ENCODE measurements around the gene GCG.

GCG gene

GRCh38 chr2:162152147-162152546 is at the start of gene GCG:
TSS of gene GCG (minus strand) at chr2:162152247. CDS start at chr2:162149178, 3,069 bp downstream.
- TF ChIP-seq, protein P1, sequence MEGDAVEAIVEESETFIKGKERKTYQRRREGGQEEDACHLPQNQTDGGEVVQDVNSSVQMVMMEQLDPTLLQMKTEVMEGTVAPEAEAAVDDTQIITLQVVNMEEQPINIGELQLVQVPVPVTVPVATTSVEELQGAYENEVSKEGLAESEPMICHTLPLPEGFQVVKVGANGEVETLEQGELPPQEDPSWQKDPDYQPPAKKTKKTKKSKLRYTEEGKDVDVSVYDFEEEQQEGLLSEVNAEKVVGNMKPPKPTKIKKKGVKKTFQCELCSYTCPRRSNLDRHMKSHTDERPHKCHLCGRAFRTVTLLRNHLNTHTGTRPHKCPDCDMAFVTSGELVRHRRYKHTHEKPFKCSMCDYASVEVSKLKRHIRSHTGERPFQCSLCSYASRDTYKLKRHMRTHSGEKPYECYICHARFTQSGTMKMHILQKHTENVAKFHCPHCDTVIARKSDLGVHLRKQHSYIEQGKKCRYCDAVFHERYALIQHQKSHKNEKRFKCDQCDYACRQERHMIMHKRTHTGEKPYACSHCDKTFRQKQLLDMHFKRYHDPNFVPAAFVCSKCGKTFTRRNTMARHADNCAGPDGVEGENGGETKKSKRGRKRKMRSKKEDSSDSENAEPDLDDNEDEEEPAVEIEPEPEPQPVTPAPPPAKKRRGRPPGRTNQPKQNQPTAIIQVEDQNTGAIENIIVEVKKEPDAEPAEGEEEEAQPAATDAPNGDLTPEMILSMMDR (IDR thresholded peaks at IDR 0.05; ENCODE audit: extremely low read depth, missing control alignments): no peak
- no peak for DNase-seq (ENCODE audit: low spot score)

DNA sequence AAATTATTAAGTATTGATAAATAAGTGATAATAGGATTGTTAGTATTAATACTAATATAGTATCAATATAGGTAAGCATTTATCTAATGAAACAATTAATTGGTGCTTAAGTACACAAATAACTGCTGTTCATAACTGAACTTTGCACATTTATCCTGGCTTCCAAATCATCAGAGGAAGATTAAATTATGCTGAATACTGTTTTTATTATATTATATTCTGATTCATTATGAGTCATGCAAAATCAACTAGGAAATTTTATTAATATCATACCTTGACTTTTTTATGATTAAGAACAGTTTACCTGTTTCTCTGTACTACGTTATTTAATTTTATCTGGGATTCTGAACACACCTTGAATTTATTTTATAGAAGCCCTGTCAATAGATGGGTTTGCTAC is 48.6 kb upstream of the GCG start:
- no peak for DNase-seq (ENCODE audit: low spot score)

DNA sequence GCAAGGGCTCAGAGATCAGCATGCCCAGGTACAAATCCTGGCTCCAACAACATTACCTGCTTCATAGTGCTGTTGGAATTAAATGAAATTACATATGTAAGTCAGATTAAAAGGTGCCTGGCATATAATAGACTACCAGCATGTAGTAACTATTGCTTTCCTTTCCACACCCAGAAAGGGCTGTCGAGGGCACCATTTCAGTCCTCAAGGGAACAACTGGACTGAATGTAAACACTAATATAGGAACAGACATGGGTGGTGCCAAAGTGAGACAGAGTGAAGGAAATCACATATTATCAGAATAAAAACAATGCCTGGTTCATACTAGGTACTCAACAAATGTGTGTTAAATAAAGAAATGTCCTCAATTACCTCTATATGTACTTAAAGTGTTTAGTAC is 47.9 kb upstream of the GCG start:
- no peak for DNase-seq (ENCODE audit: low spot score)
- TF ChIP-seq, protein P1 (IDR thresholded peaks at IDR 0.05; ENCODE audit: extremely low read depth, missing control alignments): no peak

More for the DNA sequence above, 48.6 kb upstream of the GCG start:
- TF ChIP-seq, protein P1 (IDR thresholded peaks at IDR 0.05; ENCODE audit: extremely low read depth, missing control alignments): no peak

DNA sequence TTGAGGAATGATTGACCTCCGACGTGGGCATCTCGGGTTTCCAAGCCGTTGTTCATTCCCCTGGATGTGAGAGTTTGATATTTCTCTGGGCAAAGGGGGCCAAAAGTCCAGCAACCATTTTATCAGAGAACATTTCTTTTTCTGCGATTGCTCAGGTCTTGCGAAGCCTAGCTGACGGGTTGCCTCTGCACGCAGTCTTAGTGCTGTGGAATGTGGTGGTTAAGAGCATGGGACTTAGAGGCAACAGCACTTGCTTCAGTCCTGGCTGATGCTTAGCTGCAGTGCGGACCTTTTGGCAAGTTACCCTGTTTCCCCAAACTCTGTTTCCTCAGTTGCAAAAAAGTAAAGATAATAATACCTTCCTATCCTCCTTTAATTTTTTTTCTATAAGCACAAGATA is 46.2 kb upstream of the GCG start:
- TF ChIP-seq, protein P1 (IDR thresholded peaks at IDR 0.05; ENCODE audit: extremely low read depth, missing control alignments): no peak
- no peak for DNase-seq (ENCODE audit: low spot score)

DNA sequence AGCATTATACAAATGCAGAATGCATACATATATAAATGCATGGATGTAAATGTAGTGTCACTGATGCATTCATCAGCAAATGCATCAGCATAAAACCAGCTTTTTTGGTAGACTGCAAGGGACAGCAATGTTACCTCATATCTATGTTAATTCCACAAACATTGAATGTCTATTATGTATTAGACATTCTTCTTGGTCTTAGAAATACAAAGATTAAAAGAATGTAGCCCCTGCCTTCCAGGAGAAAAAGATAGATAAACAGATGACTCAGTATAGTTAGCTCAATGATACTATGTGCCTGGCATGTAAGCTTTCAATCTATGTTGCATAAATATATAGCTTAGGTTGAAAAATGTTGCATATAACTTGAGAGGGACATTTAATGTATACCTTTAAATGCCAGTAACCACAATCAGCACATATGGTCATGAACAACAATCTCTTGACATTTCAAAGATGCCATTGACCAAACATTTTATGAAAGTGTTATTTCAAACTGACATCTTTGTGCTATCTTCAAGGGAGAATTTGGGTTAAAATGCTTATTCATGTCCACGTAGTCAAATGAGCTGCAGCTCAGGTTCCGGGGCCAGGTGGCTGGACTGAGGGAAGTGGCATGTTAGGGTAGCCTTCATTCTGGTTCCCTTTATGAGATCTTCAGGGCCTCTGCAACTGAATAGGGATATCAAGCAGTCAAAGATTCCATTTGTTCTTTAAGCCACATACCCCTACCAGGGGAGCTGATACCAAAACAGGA is 45.2 kb upstream of the GCG start:
- no peak for DNase-seq (ENCODE audit: low spot score)
- TF ChIP-seq, protein P1 (IDR thresholded peaks at IDR 0.05; ENCODE audit: extremely low read depth, missing control alignments): no peak

GRCh38 chr2:162196638-162197037 is 44.6 kb upstream of the GCG start:
- TF ChIP-seq, protein P1 (IDR thresholded peaks at IDR 0.05; ENCODE audit: extremely low read depth, missing control alignments): no peak
- no peak for DNase-seq (ENCODE audit: low spot score)

- TF ChIP-seq, protein P1 (IDR thresholded peaks at IDR 0.05; ENCODE audit: extremely low read depth, missing control alignments): no peak
- DNase-seq (ENCODE audit: low spot score): no peak
These were observed 36.4 kb upstream of the GCG start for GRCh38 chr2:162188451-162188850.

Data from GM20000 (cell line).